Stimulated activated CD4-positive, alpha-beta T cell treated with anti-CD3 and anti-CD28 coated beads, Interleukin-2, amount 100 ng/mL, for 4 hours (primary cell): ENCODE data around the gene FAM120A.
"Not testable (repeated sequence)": the region's sequence is repeated elsewhere in the genome, so short reads cannot be mapped to it uniquely, and the experiment has no call there.

Experiments used
- DNase-seq: peaks from one replicate; pipeline ENCODE4 v3.0.0-alpha.2; 2020; ENCODE audit warnings: low read depth

Gene FAM120A, protein sequence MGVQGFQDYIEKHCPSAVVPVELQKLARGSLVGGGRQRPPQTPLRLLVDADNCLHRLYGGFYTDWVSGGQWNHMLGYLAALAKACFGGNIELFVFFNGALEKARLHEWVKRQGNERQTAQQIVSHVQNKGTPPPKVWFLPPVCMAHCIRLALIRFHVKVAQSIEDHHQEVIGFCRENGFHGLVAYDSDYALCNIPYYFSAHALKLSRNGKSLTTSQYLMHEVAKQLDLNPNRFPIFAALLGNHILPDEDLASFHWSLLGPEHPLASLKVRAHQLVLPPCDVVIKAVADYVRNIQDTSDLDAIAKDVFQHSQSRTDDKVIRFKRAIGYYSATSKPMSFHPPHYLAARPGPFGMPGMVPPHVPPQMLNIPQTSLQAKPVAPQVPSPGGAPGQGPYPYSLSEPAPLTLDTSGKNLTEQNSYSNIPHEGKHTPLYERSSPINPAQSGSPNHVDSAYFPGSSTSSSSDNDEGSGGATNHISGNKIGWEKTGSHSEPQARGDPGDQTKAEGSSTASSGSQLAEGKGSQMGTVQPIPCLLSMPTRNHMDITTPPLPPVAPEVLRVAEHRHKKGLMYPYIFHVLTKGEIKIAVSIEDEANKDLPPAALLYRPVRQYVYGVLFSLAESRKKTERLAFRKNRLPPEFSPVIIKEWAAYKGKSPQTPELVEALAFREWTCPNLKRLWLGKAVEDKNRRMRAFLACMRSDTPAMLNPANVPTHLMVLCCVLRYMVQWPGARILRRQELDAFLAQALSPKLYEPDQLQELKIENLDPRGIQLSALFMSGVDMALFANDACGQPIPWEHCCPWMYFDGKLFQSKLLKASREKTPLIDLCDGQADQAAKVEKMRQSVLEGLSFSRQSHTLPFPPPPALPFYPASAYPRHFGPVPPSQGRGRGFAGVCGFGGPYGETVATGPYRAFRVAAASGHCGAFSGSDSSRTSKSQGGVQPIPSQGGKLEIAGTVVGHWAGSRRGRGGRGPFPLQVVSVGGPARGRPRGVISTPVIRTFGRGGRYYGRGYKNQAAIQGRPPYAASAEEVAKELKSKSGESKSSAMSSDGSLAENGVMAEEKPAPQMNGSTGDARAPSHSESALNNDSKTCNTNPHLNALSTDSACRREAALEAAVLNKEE

DNA sequence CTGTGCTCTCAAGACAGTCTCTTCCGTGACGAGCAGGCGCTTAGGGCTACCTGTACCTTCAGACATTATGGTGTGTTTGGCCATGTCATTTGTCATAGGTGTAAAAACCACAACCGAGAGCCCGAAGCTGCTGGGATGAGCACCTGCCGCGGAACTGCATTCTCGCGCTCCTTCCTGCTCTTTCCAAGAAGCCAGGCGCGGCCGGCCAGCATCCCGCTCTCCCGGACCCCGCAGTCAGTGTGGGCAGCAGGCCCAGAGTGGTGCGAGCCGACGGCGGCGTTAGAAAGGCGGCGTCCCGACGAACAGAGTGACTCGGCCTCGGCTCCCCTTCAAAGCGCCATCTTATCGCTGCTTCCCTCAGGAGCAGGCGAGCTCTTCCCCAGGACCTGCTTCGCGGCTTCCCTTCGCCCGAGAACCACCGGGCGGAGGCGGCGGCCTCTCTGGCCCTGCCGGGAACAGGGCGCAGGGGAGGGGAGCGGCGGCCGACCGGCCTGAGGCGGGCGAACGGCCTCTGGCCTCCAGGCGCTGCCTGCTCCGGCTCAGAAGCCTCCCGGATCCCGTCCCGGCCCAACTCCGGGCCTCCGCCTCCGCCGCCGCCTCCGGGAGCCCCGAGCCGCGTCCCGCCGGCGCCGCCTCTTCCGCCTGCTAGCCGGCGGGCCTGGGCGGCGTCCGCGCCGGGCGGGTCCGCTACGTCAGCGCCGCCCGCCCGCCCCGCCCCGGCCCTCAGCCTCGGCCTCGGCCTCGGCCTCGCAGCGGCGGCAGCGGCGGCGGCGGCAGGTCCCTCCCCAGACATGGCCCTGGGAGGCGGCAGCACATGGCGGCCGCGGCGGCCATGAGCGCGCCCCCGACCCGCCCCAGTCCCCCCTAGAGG is at the start of gene FAM120A:
Gene FAM120A (plus strand): TSS at position 741 of the 871 bp plus-strand sequence. CDS start 231 bp downstream, outside the sequence.
- DNase-seq = peak; percentile 59

DNA sequence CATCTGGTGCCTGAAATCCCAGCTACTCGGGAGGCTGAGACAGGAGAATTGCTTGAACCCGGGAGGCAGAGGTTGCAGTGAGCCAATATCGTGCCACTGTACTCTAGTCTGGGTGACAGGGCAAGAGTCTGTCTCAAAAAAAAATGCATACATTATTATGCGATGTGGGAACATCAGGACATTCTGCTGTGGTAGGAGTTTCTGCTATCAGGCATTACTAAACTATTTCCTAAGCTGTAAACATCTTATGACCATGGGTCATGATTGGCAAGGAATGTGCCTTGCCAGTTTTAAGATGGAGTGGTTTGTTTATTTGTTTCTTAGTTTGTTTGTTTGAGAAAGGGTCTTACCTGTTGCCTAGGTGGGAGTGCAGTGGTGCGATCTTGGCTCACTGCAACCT is 45.1 kb upstream of the FAM120A start:
- no peak for DNase-seq

DNA sequence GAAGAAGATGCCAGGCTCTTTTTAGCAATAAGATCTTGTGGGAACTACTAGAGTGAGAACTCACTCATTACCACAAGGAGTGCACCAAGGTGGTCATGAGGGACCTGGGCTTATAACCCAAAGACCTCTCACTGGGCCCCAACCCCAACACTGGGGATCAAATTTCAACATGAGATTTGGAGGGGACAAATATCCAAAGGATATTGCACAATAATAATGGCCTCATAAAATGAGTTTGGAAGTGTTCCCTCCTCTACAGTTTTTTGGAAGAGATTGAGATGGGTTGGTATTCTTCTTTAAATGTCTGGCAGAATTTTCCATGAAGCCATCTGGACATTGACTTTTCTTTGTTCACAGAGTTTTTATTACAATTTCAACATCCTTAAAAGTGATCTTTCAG is 38.0 kb upstream of the FAM120A start:
- no peak for DNase-seq

DNA sequence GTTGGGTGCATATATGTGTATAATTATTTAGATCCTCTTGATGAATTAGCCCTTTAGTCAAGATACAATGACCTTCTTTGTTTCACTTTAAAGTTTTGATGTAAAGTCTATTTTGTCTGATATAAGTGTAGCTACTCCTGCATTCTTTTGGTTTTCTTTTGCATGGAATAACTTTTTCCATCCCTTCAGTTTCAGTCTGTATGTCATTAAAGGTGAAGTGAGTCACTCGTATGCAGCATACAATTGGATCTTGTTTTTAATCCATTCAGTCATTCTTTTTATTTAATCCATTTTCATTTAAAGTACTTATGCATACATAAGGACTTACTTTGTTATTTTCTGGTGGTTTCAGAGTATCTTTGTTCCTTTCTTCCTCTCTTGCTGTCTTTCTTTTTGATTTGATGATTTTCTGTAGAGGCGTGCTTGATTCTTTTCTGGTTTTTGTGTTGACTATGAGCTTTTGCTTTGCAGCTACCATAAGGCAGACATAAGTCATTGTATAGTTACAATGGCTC is 36.3 kb upstream of the FAM120A start:
- DNase-seq = no peak

DNA sequence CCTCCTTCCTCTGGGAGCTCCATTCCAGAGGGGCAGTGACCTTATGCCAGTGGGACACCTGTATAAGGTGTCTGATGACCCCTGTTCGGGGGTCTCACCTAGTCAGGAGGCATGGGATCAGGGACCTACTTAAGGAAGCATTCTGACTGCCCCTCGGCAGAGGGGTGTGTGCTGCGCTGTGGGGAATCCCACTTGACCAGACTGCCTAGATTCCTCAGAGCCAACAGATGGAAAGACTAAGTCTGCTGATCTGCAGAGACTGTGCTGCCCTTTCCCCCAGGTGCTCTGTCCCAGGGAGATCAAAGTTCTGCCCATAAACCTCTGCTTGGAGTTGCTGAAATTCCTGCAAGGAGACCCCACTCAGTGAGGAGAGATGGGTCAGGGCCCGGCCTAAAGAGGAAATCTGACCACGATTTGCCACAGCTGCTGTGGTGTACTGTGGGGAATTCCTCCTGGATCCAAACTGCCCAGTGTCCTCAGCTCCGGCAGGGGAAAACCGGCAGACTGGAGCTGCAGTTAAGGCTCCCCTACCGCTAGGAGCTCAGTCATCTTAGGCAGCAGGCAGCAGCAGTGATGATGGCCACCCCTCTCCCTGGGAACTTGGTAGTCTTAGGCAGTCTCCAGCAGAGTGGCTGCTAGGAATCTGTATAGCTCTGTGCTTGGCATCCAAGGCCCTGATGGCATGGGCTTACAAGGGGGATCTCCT is 34.8 kb upstream of the FAM120A start:
- no peak for DNase-seq

DNA sequence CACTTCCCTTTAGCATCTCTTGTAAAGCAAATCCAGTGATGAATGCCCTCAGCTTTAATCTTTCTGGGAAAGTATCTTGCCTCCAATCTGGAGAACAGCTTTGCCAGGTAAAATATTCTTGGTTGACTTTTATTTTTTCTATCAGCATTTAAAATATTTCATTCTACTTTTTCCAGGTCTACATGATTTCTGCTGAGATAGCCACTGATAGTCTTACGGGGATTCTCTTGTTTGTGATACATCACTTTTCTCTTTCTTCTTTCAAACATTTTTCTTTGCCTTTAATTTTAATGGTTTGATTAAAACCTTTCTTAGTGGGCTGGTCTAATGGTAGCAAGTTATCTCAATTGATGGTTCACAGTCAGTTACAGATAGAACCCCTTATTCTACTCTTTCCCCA is 33.9 kb upstream of the FAM120A start:
- no peak for DNase-seq

DNA sequence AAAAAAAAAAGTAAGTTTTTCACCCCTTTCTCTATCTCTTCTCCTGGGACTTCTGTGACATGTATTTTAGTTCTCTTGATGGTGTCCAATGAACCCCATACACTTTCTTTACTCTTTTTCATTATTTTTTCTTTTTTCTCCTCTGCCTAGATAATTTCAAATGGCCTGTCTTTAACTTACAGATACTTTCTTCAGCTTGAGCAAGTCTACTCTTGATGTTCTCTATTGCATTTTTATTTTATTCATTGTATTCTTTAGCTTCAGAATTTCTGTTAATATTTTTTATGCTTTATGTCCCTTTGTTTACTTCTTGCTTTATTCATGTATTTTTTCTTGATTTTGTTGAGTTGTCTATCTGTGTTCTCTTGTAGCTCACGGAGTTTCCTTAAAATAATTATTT is 32.5 kb upstream of the FAM120A start:
- no peak for DNase-seq

DNA sequence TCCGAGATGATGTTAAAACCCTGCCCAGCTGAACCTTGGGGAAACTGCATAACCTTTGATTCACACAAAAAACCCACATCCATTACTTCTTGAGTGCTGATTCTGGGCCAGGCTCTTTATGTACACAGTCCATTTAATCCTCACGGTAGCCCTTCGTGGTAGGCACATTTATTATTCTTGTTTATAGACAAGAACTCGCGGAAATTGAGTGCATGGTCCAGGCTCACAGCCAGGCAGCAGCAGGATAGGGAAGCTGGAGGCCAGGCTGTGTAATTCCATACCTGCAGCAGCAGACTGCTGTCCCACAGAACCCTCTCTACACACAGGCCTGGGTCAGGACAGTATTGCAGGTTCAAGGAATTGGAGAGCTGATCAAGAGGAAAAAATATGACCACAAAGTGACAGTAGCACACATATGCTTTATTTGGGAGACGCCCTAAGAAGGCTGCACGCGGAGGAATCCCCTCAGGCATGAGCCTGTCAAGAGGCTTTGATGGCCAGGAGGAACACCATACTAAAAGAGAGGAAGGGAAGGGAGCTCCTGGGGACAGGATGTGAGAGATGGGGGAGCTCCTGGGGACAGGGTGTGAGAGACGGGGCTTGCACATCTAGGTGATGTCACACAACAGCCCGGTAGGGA is 28.4 kb upstream of the FAM120A start:
- no peak for DNase-seq

DNA sequence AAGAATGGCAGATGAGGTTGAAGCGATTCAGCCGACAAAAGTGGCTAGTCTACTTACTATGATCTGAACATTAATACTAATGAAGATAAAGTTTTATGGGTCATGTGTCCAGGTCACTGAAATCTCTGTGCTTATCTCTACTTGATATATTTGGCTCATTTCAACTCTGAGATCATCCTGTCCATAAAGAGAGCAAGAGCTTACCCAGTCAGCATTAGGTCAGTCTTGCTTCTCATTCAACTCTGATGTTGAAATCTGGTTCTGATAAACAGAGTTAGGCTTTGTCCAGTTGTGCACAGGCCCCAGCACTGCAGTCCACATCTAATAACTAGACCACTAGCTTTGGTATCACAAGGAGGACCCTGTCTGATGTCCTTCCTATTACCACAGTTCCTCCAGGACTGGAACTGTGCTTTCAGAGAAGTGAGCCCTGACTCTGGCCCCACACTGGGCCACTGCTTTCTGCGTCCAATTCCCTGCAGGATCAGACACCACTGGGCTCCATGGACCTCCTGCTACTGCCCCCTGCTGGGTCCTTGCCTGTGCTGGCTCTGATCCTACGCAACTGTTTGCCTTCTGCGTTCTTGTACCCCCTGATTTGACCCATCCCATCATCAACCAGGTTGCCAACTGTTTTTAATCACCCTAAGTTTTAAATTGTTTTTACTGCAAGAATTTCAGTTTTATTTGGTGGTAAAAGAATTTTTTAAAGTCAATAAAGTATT is 23.7 kb upstream of the FAM120A start:
- DNase-seq = no peak

DNA sequence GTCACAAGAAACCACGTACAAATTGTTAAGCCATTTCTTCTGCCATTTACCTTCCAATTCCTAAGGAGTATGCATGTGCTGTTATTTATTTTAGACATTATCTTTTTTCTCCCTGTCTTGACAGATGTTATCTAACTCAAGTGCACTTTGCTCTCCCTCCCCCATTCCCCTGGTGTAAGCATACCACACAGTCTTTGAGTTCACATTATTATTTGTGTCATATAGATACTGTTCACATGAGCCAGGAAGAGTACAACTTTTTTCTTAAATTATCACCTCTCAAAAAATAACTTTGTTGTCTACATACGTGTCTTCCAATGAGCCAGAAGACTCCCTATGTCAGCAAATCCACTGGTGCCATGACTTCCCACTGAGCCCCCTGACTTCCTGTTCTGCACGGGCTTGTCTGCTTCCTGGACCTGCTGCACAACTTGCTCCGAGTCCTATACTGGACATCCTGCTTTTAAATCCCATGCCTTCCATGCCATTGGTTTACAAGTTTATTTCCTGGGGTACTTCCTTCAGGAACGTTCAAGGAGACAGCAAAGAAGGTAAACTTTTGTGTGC is 19.9 kb upstream of the FAM120A start:
- no peak for DNase-seq

DNA sequence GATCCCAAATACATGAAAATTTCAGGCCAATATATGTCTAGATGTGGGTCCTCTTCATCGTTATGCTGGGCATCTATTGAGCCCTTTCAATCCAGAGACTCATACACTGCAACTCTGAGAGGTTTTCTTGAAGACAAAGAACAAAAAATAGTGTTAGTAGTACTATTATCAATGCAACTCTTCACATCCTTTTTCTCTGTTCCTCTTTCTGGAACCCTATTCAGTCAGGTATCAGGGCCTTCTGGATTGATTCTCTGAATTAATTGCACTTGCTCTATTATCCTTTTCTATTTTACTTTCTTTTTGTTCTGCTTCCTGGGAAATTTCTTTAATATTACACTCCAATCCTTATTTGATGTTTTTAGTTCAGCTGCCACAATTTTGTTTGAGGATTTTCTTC is 18.5 kb upstream of the FAM120A start:
- no peak for DNase-seq

DNA sequence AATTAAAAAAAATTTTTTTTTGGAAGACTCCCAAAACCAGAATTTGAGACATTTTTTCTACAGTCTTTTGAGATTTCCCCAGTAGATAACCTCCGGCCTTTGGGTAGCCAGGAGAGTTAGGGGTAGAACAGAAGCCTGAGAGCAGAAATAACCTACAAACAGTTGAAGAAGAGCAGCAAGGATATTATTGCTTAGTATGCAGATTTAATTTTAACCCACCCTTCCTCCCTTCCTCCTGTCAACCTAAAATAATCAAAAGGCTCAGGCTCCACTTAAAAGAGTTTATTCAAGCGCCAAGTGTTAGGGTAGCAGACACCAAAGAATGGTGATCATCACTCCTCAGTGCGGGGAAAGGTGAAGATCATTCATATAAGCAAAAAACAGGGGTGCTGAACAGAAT is 17.4 kb upstream of the FAM120A start:
- DNase-seq = no peak

DNA sequence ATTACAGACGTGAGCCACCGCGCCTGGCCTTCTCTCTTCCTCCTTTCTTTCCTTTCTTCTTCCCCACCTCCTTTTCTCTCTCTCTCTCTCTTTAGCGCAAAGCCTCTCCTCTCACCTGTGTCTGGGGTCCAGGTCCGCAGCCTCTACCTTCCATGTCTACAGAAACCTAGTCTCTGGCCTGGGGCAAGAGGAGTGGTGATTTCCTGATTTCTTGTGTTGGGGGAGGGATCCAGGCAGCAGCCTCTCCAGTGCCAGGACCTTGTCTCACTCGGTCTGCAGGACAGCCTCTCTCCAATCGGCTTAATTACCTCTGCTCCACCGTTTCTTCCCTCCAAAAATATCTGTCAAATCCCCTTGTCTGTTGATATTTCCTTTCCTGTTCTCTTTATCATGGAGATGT is 16.1 kb upstream of the FAM120A start:
- no peak for DNase-seq

DNA sequence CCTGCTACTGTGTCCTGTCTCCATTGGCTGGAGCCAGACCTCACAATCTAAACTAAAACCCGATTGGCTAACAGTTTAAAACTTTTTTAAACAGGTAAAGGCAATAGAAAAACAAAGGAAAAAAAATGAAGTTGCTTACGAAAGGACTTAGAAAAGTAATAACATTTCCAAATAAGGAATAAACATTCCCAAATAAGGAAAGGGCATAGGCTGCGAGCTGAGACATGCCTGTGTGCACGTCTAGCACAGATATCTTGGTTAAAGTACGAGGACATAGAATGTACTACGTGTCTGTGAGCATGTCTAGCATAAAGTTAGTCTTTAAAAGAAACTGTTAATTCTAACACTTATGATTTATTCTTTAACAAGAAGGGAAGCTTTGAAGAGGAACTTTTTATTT is 15.3 kb upstream of the FAM120A start:
- DNase-seq = no peak

DNA sequence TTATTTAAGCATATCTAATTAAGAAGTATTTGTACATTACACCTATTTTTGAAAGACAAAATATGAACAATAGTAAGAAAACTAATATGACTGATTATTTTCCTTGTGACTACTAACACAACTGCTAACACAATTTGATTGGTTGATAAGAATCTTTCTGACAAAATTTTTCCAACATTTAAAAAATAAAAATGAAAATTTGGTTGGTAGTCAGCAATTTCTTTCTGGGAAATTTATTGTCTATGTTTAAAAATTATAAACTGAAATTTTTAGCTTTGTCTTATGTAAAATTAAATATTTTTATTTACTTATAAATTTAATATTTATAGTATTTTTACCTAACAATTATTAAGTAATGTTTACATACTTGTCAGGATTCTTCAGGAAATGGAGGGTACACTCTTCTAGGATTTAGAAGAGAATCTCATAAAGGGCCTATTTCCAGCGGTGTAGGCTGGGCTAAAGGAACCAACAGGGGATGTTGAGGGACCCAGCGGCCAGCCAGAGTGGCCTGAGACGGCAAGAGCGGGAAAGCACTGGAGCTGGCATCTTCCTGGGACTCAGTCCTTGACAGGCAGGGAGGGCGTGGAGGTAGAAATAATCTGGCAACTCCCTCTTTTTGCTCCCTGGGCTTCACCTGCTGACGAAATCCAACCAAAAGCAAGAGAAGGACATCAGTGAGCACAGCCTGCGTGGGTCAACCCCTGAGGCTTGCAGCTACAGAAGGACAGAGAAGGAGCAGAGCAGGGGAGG is 14.7 kb upstream of the FAM120A start:
- DNase-seq = no peak

DNA sequence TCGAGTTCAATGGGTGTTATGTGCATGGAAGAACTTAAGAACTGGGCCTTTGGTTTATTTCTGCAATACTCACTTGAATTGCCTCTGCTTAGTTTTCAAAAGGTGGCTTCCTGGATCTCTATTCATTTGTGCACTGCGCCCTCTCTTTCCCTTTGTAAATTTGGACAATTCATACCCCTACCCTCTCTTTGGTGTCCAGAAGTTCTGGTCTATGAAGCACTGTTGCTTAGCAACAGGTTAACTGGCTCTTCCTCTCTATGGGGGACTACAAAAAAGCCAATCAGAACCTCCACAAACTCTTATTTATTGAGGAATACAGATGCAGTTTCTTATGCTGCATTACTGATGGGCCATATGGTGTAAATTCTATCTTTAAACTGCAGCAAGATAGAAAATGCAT is 13.5 kb upstream of the FAM120A start:
- DNase-seq = no peak

DNA sequence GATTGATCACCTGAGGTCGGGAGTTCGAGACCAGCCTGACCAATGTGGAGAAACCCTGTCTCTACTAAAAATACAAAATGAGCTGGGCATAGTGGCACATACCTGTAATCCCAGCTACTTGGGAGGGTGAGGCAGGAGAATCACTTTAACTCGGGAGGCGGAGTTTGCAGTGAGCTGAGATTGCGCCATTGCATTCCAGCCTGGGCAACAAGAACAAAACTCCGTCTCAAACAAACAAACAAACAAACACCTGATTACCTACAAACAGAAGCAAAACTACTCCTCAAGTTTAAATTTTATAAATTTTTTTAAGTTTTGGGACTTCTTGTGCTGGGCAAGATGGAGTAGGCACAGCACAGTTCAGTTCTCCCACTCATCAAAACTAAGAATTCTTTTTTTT is 12.2 kb upstream of the FAM120A start:
- not testable (repeated sequence) for DNase-seq

DNA sequence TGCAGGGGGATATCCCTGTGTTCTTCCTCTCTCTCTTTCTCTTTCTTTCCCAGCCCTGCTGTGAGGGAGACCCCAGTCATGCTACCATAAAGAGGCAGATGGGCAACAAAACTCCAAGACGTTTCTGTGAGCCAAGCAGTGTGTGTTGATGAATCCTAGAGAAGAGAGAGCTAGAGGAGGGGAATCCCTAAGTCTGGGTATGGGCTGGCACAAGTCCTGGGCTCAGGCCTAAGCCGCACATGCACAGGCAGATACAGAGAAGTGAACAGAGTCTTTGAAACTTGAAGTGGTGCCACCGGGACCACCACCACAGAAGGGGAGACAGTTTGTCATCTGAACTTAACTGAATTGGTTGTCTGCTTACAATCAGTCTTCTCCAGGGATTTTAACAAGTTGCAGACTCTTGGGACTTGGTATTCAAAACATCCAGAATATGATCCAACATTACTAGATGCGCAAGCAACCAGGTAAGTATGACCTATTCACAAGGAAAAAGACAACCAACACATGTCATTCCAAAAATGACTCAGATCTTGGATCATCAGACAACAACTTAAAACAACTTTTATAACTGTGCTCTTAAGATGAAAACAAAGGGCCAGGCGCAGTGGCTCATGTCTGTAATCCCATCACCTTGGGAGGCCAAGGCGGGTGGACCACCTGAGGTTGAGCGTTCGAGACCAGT is 10.4 kb upstream of the FAM120A start:
- DNase-seq = no peak
